Panc1 (cell line): ENCODE data around the gene FAXC.

Experiments
- POLR2AphosphoS5 ChIP-seq: IDR thresholded peaks from 2 replicates; pipeline ENCODE4 v1.6.1; 2012; ENCODE audit warnings: mild to moderate bottlenecking, low read depth, low read length, moderate library complexity
- SIN3A ChIP-seq: IDR thresholded peaks from 2 replicates; pipeline ENCODE4 v1.6.1; 2012; ENCODE audit warnings: low read depth, mild to moderate bottlenecking, low read length, moderate library complexity, borderline replicate concordance; ENCODE audit not compliant: insufficient read depth
- TCF7L2 ChIP-seq: IDR thresholded peaks from 2 replicates; pipeline ENCODE4 v1.6.1; 2011; ENCODE audit warnings: mild to moderate bottlenecking, low read depth, low read length, inconsistent platforms
- TF ChIP-seq, protein P1 (sequence below): fragments of 450-650 bp; IDR thresholded peaks from 2 replicates; pipeline ENCODE4 v1.5.1; 2017; ENCODE audit warnings: mild to moderate bottlenecking
- TF ChIP-seq, protein P2 (sequence below), 2 experiments: IDR thresholded peaks; 2 replicates each; pipeline ENCODE4 v1.6.1; 2011 to 2012; ENCODE audit warnings: low read depth in 2 of 2, control low read depth in 1 of 2, low read length in 1 of 2, mild to moderate bottlenecking in 1 of 2, moderate library complexity in 1 of 2; ENCODE audit not compliant: insufficient read depth in 1 of 2

DNA sequence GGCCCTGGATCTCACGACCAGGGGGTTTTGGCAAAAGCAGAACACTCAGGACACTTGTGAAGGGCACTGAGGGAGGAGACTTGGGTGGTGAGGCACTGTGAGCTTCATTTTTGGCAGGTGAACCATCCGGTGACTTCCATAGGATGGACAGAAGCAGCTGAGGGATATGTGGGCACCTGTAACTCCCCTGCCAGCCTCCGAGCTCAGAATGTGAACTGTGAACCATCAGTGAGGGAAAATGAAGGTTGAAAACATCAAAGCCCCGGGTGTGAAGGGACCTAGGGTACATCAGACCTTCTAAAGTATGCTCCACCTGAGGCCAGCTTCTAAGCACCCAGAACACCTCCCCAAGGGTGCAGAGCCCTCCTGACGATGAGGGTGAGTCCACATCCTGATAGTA lies 53.2 kb downstream of the FAXC start:
- TF ChIP-seq, protein P1, sequence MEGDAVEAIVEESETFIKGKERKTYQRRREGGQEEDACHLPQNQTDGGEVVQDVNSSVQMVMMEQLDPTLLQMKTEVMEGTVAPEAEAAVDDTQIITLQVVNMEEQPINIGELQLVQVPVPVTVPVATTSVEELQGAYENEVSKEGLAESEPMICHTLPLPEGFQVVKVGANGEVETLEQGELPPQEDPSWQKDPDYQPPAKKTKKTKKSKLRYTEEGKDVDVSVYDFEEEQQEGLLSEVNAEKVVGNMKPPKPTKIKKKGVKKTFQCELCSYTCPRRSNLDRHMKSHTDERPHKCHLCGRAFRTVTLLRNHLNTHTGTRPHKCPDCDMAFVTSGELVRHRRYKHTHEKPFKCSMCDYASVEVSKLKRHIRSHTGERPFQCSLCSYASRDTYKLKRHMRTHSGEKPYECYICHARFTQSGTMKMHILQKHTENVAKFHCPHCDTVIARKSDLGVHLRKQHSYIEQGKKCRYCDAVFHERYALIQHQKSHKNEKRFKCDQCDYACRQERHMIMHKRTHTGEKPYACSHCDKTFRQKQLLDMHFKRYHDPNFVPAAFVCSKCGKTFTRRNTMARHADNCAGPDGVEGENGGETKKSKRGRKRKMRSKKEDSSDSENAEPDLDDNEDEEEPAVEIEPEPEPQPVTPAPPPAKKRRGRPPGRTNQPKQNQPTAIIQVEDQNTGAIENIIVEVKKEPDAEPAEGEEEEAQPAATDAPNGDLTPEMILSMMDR = no peak
- TF ChIP-seq, protein P2, sequence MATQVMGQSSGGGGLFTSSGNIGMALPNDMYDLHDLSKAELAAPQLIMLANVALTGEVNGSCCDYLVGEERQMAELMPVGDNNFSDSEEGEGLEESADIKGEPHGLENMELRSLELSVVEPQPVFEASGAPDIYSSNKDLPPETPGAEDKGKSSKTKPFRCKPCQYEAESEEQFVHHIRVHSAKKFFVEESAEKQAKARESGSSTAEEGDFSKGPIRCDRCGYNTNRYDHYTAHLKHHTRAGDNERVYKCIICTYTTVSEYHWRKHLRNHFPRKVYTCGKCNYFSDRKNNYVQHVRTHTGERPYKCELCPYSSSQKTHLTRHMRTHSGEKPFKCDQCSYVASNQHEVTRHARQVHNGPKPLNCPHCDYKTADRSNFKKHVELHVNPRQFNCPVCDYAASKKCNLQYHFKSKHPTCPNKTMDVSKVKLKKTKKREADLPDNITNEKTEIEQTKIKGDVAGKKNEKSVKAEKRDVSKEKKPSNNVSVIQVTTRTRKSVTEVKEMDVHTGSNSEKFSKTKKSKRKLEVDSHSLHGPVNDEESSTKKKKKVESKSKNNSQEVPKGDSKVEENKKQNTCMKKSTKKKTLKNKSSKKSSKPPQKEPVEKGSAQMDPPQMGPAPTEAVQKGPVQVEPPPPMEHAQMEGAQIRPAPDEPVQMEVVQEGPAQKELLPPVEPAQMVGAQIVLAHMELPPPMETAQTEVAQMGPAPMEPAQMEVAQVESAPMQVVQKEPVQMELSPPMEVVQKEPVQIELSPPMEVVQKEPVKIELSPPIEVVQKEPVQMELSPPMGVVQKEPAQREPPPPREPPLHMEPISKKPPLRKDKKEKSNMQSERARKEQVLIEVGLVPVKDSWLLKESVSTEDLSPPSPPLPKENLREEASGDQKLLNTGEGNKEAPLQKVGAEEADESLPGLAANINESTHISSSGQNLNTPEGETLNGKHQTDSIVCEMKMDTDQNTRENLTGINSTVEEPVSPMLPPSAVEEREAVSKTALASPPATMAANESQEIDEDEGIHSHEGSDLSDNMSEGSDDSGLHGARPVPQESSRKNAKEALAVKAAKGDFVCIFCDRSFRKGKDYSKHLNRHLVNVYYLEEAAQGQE (IDR thresholded peaks at IDR 0.05; ENCODE audit: insufficient read depth in 1 of 2, low read depth in 2 of 2, low read length in 1 of 2) = no peak
- no peak for TF ChIP-seq POLR2AphosphoS5
- no peak for TF ChIP-seq SIN3A
- no peak for TF ChIP-seq TCF7L2
